ENCODE data around the gene WFIKKN1. TPM values are rescaled to one million over a fixed set of nuclear protein-coding genes. Genes with fewer than 3 reads are reported as not detected.

Gene WFIKKN1
- total RNA-seq, 2 donors from 2014 or later = 0.52 to 0.71 TPM

DNA sequence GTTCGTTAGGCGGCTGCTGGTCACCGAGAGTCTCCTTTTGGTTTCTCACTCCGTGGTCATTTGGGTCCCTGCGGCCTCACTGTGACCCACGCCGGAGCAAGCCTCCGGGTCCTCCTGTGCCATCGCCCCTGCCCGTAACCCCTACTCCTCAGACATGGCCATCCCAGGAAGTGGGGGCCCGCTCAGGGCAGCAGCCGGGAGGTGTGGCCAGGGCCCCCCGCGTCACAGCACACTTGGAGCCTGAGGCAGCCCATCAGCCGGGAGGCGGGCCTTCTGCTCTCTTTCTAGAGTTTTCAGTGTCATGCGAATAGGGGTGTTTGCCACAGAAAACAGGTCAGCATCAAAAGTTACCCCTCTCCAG lies 7.9 kb upstream of the WFIKKN1 start:
- no peaks in the 10 kb centered on the region for H3K27me3 ChIP-seq
- H3K27ac ChIP-seq = no peak overlapping the region
- no peaks in the 10 kb centered on the region for H3K36me3 ChIP-seq
- H3K9me3 ChIP-seq = no peaks in the 10 kb centered on the region
- H3K4me1 ChIP-seq = peaks cover 0 to 9% of the 10 kb centered on the region in 2 donors
- no peak overlapping the region for H3K4me3 ChIP-seq
- TF ChIP-seq, protein P1, sequence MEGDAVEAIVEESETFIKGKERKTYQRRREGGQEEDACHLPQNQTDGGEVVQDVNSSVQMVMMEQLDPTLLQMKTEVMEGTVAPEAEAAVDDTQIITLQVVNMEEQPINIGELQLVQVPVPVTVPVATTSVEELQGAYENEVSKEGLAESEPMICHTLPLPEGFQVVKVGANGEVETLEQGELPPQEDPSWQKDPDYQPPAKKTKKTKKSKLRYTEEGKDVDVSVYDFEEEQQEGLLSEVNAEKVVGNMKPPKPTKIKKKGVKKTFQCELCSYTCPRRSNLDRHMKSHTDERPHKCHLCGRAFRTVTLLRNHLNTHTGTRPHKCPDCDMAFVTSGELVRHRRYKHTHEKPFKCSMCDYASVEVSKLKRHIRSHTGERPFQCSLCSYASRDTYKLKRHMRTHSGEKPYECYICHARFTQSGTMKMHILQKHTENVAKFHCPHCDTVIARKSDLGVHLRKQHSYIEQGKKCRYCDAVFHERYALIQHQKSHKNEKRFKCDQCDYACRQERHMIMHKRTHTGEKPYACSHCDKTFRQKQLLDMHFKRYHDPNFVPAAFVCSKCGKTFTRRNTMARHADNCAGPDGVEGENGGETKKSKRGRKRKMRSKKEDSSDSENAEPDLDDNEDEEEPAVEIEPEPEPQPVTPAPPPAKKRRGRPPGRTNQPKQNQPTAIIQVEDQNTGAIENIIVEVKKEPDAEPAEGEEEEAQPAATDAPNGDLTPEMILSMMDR (IDR thresholded peaks at IDR 0.05) = no peak
- DNase-seq (ENCODE audit: low spot score) = no peak

DNA sequence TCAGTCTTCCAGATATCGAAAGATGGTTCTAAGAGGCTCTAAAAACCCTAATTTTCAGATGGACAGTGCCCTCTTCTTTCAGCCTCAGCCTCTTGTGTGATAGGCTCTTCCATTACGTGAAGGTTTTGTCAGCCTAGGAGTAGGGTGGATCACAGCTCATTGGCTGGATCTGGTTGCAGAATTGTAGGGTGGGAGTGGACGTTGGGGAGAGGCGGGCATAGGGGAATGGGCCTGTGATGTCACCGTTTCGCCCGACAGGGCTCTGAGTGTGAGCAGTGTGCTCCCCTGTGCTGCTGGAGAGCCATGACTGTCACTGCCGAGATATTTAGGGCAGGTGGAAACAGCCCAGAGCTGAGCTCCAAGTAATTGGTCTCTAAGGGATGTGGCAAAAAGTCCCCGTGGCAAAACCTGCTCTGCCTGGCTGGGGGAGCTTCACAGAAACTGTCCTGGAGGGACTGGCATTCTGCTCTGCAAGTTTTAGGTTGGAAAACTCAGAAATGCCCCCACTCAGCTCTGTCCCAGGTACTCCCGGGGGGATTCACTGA lies 6.2 kb upstream of the WFIKKN1 start:
- Histone ChIP-seq H3K27ac (no peak overlapping the region), H3K4me1 (peaks cover 0 to 16% of the 10 kb centered on the region in 2 donors), H3K36me3 (peaks cover 5% of the 10 kb centered on the region), H3K9me3 (no peaks in the 10 kb centered on the region), H3K27me3 (no peaks in the 10 kb centered on the region), H3K4me3 (no peak overlapping the region)
- DNase-seq (ENCODE audit: low spot score) = no peak
- TF ChIP-seq, protein P1 (IDR thresholded peaks at IDR 0.05) = no peak

DNA sequence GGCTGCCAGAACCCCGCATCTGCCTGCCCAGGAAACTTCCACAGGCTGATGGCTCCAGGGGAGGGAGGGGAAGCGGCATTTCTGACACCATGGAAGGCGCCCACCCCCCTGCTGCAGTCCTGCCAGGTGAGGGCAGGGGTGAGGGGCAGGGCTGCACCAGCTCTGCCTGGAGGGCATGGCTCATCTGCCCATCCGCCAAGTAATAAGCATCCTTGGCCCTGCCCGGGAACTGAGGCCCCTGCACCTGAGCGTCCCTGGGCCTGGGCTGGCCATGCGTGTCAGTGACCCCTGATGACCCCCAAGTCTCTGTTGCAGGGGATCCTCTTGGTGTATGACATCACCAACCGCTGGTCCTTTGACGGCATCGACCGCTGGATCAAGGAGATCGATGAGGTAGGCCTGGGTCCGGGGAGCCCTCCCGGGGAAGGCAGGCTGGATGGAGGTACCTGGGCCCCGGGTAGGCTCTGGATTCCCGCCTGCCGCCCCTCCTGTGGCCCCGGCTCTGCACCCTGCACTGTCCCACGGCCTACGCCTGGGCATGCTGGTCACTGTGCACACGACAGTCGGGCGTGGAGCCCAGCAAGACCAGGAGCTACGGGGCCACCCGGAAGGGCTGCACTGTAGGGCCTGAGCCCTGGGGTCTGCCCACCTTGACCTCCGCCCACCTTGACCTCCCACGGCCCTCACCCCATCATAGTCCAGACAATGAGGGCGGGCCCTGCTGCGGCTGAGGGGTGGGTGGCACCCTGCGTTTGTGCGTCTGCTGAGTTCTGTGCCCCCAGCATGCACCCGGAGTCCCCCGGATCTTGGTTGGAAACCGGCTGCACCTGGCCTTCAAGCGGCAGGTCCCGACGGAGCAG lies 5.4 kb upstream of the WFIKKN1 start:
- TF ChIP-seq, protein P1 (IDR thresholded peaks at IDR 0.05) = no peak
- H3K4me1 ChIP-seq = peaks cover 0 to 23% of the 10 kb centered on the region in 2 donors
- no peaks in the 10 kb centered on the region for H3K9me3 ChIP-seq
- H3K27me3 ChIP-seq = no peaks in the 10 kb centered on the region
- no peak overlapping the region for H3K27ac ChIP-seq
- H3K4me3 ChIP-seq = no peak overlapping the region
- no peak for DNase-seq (ENCODE audit: low spot score)
- H3K36me3 ChIP-seq = peaks cover 5% of the 10 kb centered on the region

DNA sequence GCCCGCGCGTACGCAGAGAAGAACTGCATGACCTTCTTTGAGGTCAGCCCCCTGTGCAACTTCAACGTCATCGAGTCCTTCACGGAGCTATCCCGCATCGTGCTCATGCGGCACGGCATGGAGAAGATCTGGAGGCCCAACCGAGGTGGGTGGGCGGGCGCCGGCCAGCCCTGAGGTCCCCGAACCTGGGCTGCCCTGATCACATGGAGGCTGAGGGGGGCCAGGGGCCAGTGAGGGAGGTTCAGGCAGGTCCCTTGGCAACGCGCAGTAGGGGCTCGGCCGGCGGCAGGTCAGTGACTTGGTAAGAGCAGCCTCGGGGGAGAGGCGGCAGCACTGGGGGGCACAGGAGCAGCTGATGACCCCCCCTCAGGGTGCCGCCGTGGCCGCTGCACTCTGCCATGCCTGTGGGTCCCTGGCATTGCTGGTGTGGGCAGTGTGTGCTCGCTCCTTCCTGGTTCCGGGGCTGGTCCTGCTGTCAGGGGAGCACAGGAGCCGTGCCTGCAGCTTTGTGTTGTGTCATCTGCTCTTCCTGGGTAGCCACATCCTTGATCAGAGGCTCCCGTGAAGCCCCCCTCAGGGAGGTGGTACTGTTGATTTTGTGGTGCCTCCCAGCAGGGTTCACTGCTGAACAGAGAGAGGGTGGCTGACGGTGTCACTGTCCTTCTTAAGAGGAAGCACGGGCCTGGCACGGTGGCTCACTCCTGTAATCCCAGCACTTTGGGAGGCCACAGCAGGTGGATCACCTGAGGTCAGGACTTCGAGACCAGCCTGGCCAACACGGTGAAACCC lies 4.6 kb upstream of the WFIKKN1 start:
- Histone ChIP-seq H3K4me1 (peaks cover 0 to 32% of the 10 kb centered on the region in 2 donors), H3K27ac (no peak overlapping the region), H3K9me3 (no peaks in the 10 kb centered on the region), H3K27me3 (no peaks in the 10 kb centered on the region), H3K36me3 (peaks cover 5% of the 10 kb centered on the region), H3K4me3 (no peak overlapping the region)
- DNase-seq (ENCODE audit: low spot score) = no peak
- TF ChIP-seq, protein P1 (IDR thresholded peaks at IDR 0.05) = no peak

DNA sequence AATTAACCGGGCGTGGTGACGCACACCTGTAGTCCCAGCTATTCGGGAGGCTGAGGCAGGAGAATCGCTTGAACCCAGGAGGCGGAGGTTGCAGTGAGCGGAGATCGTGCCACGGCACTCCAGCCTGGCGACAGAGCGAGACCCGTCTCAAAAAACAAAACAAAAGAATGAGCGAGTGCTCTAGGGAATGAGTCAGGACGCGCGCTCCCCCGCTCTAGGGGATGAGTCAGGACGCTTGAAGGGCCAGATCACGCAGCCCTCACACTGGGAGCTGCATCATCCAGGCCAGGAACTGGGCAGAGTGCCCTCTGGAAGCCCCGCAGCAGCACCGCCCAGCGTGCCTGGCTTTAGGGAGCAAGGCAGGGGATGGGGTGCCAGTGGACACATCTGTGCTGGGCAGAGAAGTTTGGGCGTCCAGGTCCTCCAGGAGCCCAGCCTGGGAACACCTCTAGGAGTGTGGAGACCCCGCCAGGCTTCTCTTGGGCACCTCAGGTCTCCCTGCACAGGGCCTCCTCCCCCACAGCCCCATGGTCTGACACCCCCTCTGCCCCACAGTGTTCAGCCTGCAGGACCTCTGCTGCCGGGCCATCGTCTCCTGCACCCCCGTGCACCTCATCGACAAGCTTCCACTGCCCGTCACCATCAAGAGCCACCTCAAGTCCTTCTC lies 3.9 kb upstream of the WFIKKN1 start:
- H3K9me3 ChIP-seq = no peaks in the 10 kb centered on the region
- H3K4me1 ChIP-seq = peaks cover 0 to 35% of the 10 kb centered on the region in 2 donors
- H3K27ac ChIP-seq = no peak overlapping the region
- no peak overlapping the region for H3K4me3 ChIP-seq
- H3K27me3 ChIP-seq = no peaks in the 10 kb centered on the region
- no peak for DNase-seq (ENCODE audit: low spot score)
- peaks cover 5% of the 10 kb centered on the region for H3K36me3 ChIP-seq
- TF ChIP-seq, protein P1 (IDR thresholded peaks at IDR 0.05) = no peak
